Stimulated activated CD8-positive, alpha-beta memory T cell treated with anti-CD3 and anti-CD28 coated beads, Interleukin-15, amount 100 ng/mL, for 48 hours (primary cell): ENCODE data around the gene ZNF362.
"Not testable (repeated sequence)": the region's sequence is repeated elsewhere in the genome, so short reads cannot be mapped to it uniquely, and the experiment has no call there.

Experiments used
- DNase-seq, 2 donors: peaks; one replicate each; pipeline ENCODE4 v3.0.0-alpha.2; 2020; ENCODE audit warnings: low read depth in 2 of 2

The ZNF362 gene

GRCh38 chr1:33256471-33257206 is at the start of gene ZNF362:
TSS of gene ZNF362 (plus strand) at chr1:33256492. CDS start at chr1:33270575, 14,083 bp downstream.
- DNase-seq, result peak; percentile 42 to 51

- DNase-seq, result no peak
Measured at GRCh38 chr1:33211972-33212371, 44.3 kb upstream of the ZNF362 start.

- DNase-seq, result no peak
Measured at GRCh38 chr1:33219886-33220661, 36.2 kb upstream of the ZNF362 start.

- DNase-seq, result no peak
Measured at GRCh38 chr1:33220676-33221384, 35.5 kb upstream of the ZNF362 start.

GRCh38 chr1:33221385-33221758 is 34.9 kb upstream of the ZNF362 start:
- no peak for DNase-seq

GRCh38 chr1:33222381-33222780 is 33.9 kb upstream of the ZNF362 start:
- DNase-seq, result no peak

- DNase-seq, result no peak
Measured at GRCh38 chr1:33224166-33224707, 32.1 kb upstream of the ZNF362 start.

GRCh38 chr1:33225586-33225985 is 30.7 kb upstream of the ZNF362 start:
- DNase-seq, result no peak

GRCh38 chr1:33228935-33229487 is 27.3 kb upstream of the ZNF362 start:
- no peak for DNase-seq

GRCh38 chr1:33231166-33231565 is 25.1 kb upstream of the ZNF362 start:
- no peak for DNase-seq

- no peak for DNase-seq
Measured at GRCh38 chr1:33232716-33233115, 23.6 kb upstream of the ZNF362 start.

- no peak for DNase-seq
Measured at GRCh38 chr1:33234131-33234530, 22.2 kb upstream of the ZNF362 start.

- DNase-seq, result no peak
Measured at GRCh38 chr1:33234588-33234990, 21.7 kb upstream of the ZNF362 start.

GRCh38 chr1:33235521-33235920 is 20.8 kb upstream of the ZNF362 start:
- DNase-seq, result no peak

GRCh38 chr1:33236498-33236897 is 19.8 kb upstream of the ZNF362 start:
- no peak for DNase-seq

- DNase-seq, result no peak
Measured at GRCh38 chr1:33237579-33237978, 18.7 kb upstream of the ZNF362 start.

GRCh38 chr1:33238194-33238724 is 18.0 kb upstream of the ZNF362 start:
- not testable (repeated sequence) for DNase-seq

GRCh38 chr1:33239410-33239809 is 16.9 kb upstream of the ZNF362 start:
- not testable (repeated sequence) for DNase-seq

GRCh38 chr1:33241866-33242265 is 14.4 kb upstream of the ZNF362 start:
- DNase-seq, result no peak

- DNase-seq, result no peak
Measured at GRCh38 chr1:33242652-33243051, 13.6 kb upstream of the ZNF362 start.

- no peak for DNase-seq
Measured at GRCh38 chr1:33244143-33244808, 12.0 kb upstream of the ZNF362 start.
